Measurements from ENCODE around the gene CTDSPL.

DNA sequence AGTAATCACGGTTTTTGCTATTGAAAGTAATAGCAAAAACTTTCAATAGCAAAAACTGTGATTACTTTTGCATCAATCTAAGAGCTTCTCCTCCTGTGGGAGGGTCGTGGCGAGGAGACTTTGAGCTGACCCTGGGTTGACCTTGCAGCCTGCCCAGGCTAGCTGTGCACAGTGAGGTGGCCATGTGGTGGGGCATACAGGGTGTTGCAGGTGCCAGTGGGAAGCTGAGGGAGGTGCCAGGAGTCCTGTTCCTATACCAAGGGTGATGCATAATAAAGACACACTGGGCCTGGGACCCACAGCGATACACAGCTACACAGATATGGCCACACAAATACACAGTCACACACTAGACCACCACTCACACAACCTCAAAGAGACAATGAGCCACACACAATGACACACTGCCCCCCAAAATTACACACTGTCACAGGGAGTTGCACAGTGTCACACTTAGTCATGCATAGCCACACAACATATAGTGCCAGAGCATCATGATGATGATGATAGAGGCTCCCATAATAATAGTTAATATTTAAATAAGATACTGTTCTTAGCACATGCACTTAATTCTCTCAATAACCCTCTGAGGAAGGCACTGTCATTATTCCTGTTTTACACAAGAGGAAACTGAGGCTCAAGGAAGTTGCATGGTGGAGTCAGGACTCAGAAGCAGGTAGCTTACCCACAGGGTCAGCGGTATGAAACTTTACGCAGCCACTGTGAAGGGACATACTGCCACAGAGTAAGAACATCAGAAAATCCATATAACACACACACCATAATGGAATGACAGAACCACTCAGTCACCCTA, 161.4 kb downstream of the CTDSPL start:
- no peak for TF ChIP-seq CTCF (IDR thresholded peaks at IDR 0.05)
- TF ChIP-seq EP300 (IDR thresholded peaks at IDR 0.05) = no peak
- TF ChIP-seq POLR2A (IDR thresholded peaks at IDR 0.05) = no peak

Measured in suprapubic skin (tissue), 3 donors.